Mesodermal cell (in vitro differentiated cells): ENCODE results near the gene ZNF438.

Source experiments
- H3K27ac ChIP-seq: 2 replicates; pipeline ENCODE4 v1.7.0; 2013; ENCODE audit warnings: mild to moderate bottlenecking, low read depth, low read length, moderate library complexity; ENCODE audit not compliant: severe bottlenecking
- H3K36me3 ChIP-seq: 2 replicates; pipeline ENCODE4 v1.7.1; 2013; ENCODE audit warnings: mild to moderate bottlenecking, low read length, moderate library complexity; ENCODE audit not compliant: control insufficient read depth, insufficient read depth
- H3K4me1 ChIP-seq: one replicate; pipeline ENCODE4 v1.7.1; 2013; ENCODE audit warnings: mild to moderate bottlenecking, low read length; ENCODE audit not compliant: insufficient read depth, control insufficient read depth, poor library complexity, severe bottlenecking
- H3K4me3 ChIP-seq: 2 replicates; pipeline ENCODE4 v1.7.0; 2013; ENCODE audit warnings: low read length, control low read depth, mild to moderate bottlenecking; ENCODE audit not compliant: insufficient read depth, poor library complexity, severe bottlenecking; ENCODE audit errors: extremely low read depth
- H3K9me3 ChIP-seq: 2 replicates; pipeline ENCODE4 v1.7.1; 2013; ENCODE audit warnings: mild to moderate bottlenecking, low read length, moderate library complexity; ENCODE audit not compliant: control insufficient read depth
- WGBS, 2 experiments: methylation state at CpG; one replicate each; pipeline ENCODE4 v1.1.5; 2013; ENCODE audit warnings: missing lambda C conversion rate in 2 of 2; ENCODE audit not compliant: insufficient coverage in 2 of 2; 5-methylcytosine and 5-hydroxymethylcytosine counted together

The ZNF438 gene

GRCh38 chr10:30883751-30884150 lies 147.9 kb downstream of the ZNF438 start:
- H3K4me3 ChIP-seq: no peak overlapping the region
- H3K36me3 ChIP-seq: no peaks in the 10 kb centered on the region
- WGBS, 2 experiments: 76 to 79% methylated on average over 3 of the region's 4 CpGs
- H3K27ac ChIP-seq: no peak overlapping the region
- H3K4me1 ChIP-seq: no peaks in the 10 kb centered on the region
- H3K9me3 ChIP-seq: no peaks in the 10 kb centered on the region

GRCh38 chr10:30883116-30883515 lies 148.5 kb downstream of the ZNF438 start:
- Histone ChIP-seq H3K27ac (no peak overlapping the region), H3K9me3 (no peaks in the 10 kb centered on the region), H3K4me1 (no peaks in the 10 kb centered on the region), H3K36me3 (no peaks in the 10 kb centered on the region), H3K4me3 (no peak overlapping the region)

GRCh38 chr10:30882281-30882680 lies 149.4 kb downstream of the ZNF438 start:
- no peak overlapping the region for H3K4me3 ChIP-seq
- no peaks in the 10 kb centered on the region for H3K36me3 ChIP-seq
- WGBS, 2 experiments: no CpG with 5 or more reads among the region's 1 CpG
- no peaks in the 10 kb centered on the region for H3K9me3 ChIP-seq
- H3K27ac ChIP-seq: no peak overlapping the region
- no peaks in the 10 kb centered on the region for H3K4me1 ChIP-seq

- Histone ChIP-seq H3K4me3 (no peak overlapping the region), H3K36me3 (no peaks in the 10 kb centered on the region), H3K27ac (no peak overlapping the region), H3K4me1 (no peaks in the 10 kb centered on the region), H3K9me3 (no peaks in the 10 kb centered on the region)
- WGBS, 2 experiments: 81 to 92% methylated on average over 2 to 3 of the region's 5 CpGs
Measured at GRCh38 chr10:30878920-30879319, 152.7 kb downstream of the ZNF438 start.

GRCh38 chr10:30877111-30877510 lies 154.6 kb downstream of the ZNF438 start:
- Histone ChIP-seq H3K4me3 (no peak overlapping the region), H3K27ac (no peak overlapping the region), H3K9me3 (no peaks in the 10 kb centered on the region), H3K36me3 (no peaks in the 10 kb centered on the region), H3K4me1 (no peaks in the 10 kb centered on the region)

- no peak overlapping the region for H3K4me3 ChIP-seq
- H3K4me1 ChIP-seq: no peaks in the 10 kb centered on the region
- H3K27ac ChIP-seq: no peak overlapping the region
- WGBS, 2 experiments: no CpG with 5 or more reads among the region's 1 CpG
- H3K36me3 ChIP-seq: no peaks in the 10 kb centered on the region
- H3K9me3 ChIP-seq: no peaks in the 10 kb centered on the region
Measured at GRCh38 chr10:30873411-30873810, 158.3 kb downstream of the ZNF438 start.

- WGBS, 2 experiments: no CpG with 5 or more reads among the region's 2 CpGs
- no peak overlapping the region for H3K27ac ChIP-seq
- no peaks in the 10 kb centered on the region for H3K4me1 ChIP-seq
- H3K36me3 ChIP-seq: no peaks in the 10 kb centered on the region
- H3K4me3 ChIP-seq: no peak overlapping the region
- no peaks in the 10 kb centered on the region for H3K9me3 ChIP-seq
Measured at GRCh38 chr10:30870896-30871295, 160.8 kb downstream of the ZNF438 start.

- no peaks in the 10 kb centered on the region for H3K9me3 ChIP-seq
- no peak overlapping the region for H3K4me3 ChIP-seq
- H3K36me3 ChIP-seq: no peaks in the 10 kb centered on the region
- no peaks in the 10 kb centered on the region for H3K4me1 ChIP-seq
- H3K27ac ChIP-seq: no peak overlapping the region
Measured at GRCh38 chr10:30869566-30869965, 162.1 kb downstream of the ZNF438 start.

- no peak overlapping the region for H3K27ac ChIP-seq
- WGBS, 2 experiments: no CpG with 5 or more reads among the region's 1 CpG
- no peaks in the 10 kb centered on the region for H3K4me1 ChIP-seq
- H3K36me3 ChIP-seq: no peaks in the 10 kb centered on the region
- H3K4me3 ChIP-seq: no peak overlapping the region
- no peaks in the 10 kb centered on the region for H3K9me3 ChIP-seq
Measured at GRCh38 chr10:30868611-30869010, 163.1 kb downstream of the ZNF438 start.

GRCh38 chr10:30866896-30867295 lies 164.8 kb downstream of the ZNF438 start:
- WGBS, 2 experiments: no CpG with 5 or more reads among the region's 2 CpGs
- no peaks in the 10 kb centered on the region for H3K36me3 ChIP-seq

GRCh38 chr10:30865141-30865926 lies 166.3 kb downstream of the ZNF438 start:
- H3K27ac ChIP-seq: no peak overlapping the region
- H3K4me3 ChIP-seq: no peak overlapping the region
- peaks cover 6% of the 10 kb centered on the region for H3K4me1 ChIP-seq

More at GRCh38 chr10:30866896-30867295, 164.8 kb downstream of the ZNF438 start:
- Histone ChIP-seq H3K9me3 (no peaks in the 10 kb centered on the region), H3K27ac (no peak overlapping the region), H3K4me1 (peaks cover 6% of the 10 kb centered on the region), H3K4me3 (no peak overlapping the region)

More at GRCh38 chr10:30865141-30865926, 166.3 kb downstream of the ZNF438 start:
- Histone ChIP-seq H3K36me3 (no peaks in the 10 kb centered on the region), H3K9me3 (no peaks in the 10 kb centered on the region)
- 72 to 77% methylated on average over 3 to 4 of the region's 7 CpGs for WGBS, 2 experiments
